SK-N-SH (cell line): ENCODE measurements around the gene HECW1. TPM values are rescaled to one million over a fixed set of nuclear protein-coding genes. Genes with fewer than 3 reads are reported as not detected.
A peak's percentile ranks its signal among the peaks of the same experiment; 100 is the strongest.
"Not testable (repeated sequence)": the region's sequence is repeated elsewhere in the genome, so short reads cannot be mapped to it uniquely, and the experiment has no call there.

Source experiments
- CTCF ChIA-PET: fragments of 300-600, 350-600 bp; formaldehyde crosslinking; extraction: SDS; loops from one replicate; lab custom pipeline; 2021; lab: Yijun Ruan, JAX
- POLR2A ChIA-PET: fragments of 350-600 bp; sonication (Branson Sonifier 250); formaldehyde crosslinking; extraction: SDS; loops from one replicate; lab custom pipeline; 2020; ENCODE audit warnings: antibody characterized with exemption, inconsistent platforms; lab: Yijun Ruan, JAX
- DNase-seq: peaks from one replicate; pipeline ENCODE4 v3.0.0; 2012
- H2AFZ ChIP-seq: fragments of 200-600 bp; sonication (generic); 2 replicates; pipeline ENCODE4 v1.8.1; 2016; ENCODE audit warnings: antibody characterized with exemption, mild to moderate bottlenecking, low read depth
- H3F3A ChIP-seq: fragments of 200-600 bp; sonication (generic); replicated peaks from 2 replicates; pipeline ENCODE3; 2016; ENCODE audit warnings: antibody characterized with exemption, mild to moderate bottlenecking; ENCODE audit not compliant: insufficient read depth
- H3K27ac ChIP-seq, 2 experiments: fragments of 200-500 bp in 1 of 2; fragments of 200-600 bp in 1 of 2; sonication (Bioruptor generic) in 1 of 2; sonication (generic), shearing (Covaris generic) in 1 of 2; 2 replicates each; pipeline versions ENCODE4 v1.5.1 to v1.6.1; 2014 to 2016; ENCODE audit warnings: low read depth in 2 of 2, inconsistent platforms in 1 of 2, low read length in 1 of 2, mild to moderate bottlenecking in 1 of 2, mixed read lengths in 1 of 2
- H3K27me3 ChIP-seq: fragments of 200-600 bp; sonication (generic), shearing (Covaris generic); 2 replicates; pipeline ENCODE4 v1.6.1; 2016; ENCODE audit warnings: mixed run types; ENCODE audit not compliant: insufficient read depth
- H3K36me3 ChIP-seq, 2 experiments: fragments of 200-500 bp in 1 of 2; fragments of 200-600 bp in 1 of 2; sonication (Bioruptor generic) in 1 of 2; sonication (generic) in 1 of 2; replicated peaks in 1 of 2; 2 replicates each; pipeline versions ENCODE3 to v1.5.1; 2014 to 2016; ENCODE audit warnings: low read length in 1 of 2, mild to moderate bottlenecking in 1 of 2; ENCODE audit not compliant: insufficient read depth in 2 of 2, control insufficient read depth in 1 of 2
- H3K4me1 ChIP-seq, 2 experiments: fragments of 200-500 bp in 1 of 2; fragments of 200-600 bp in 1 of 2; sonication (Bioruptor generic) in 1 of 2; sonication (generic), shearing (Covaris generic) in 1 of 2; 2 replicates each; pipeline versions ENCODE4 v1.5.1 to v1.6.1; 2014 to 2016; ENCODE audit warnings: low read depth in 1 of 2, low read length in 1 of 2, mixed run types in 1 of 2; ENCODE audit not compliant: insufficient read depth in 2 of 2, control insufficient read depth in 1 of 2
- H3K4me2 ChIP-seq: fragments of 200-600 bp; sonication (generic), shearing (Covaris generic); 2 replicates; pipeline ENCODE4 v1.6.1; 2017; ENCODE audit warnings: mixed run types
- H3K4me3 ChIP-seq, 2 experiments: fragments of 200-500 bp in 1 of 2; fragments of 200-600 bp in 1 of 2; sonication (Bioruptor generic) in 1 of 2; sonication (generic), shearing (Covaris generic) in 1 of 2; 2 replicates each; pipeline versions ENCODE4 v1.5.1 to v1.8.1; 2014 to 2016; ENCODE audit warnings: low read depth in 2 of 2, inconsistent platforms in 1 of 2, low read length in 1 of 2, mild to moderate bottlenecking in 1 of 2, mixed read lengths in 1 of 2, moderate library complexity in 1 of 2
- H3K79me2 ChIP-seq: fragments of 200-600 bp; sonication (generic); 2 replicates; pipeline ENCODE4 v1.8.1; 2017; ENCODE audit warnings: mild to moderate bottlenecking; ENCODE audit not compliant: insufficient read depth
- H3K9ac ChIP-seq: fragments of 200-600 bp; sonication (generic); 2 replicates; pipeline ENCODE4 v1.6.1; 2017; ENCODE audit warnings: mixed run types
- H3K9me2 ChIP-seq: fragments of 200-600 bp; sonication (generic); 2 replicates; pipeline ENCODE4 v1.6.1; 2017; ENCODE audit warnings: mixed run types
- H3K9me3 ChIP-seq: fragments of 200-600 bp; sonication (generic); 2 replicates; pipeline ENCODE4 v1.6.1; 2017; ENCODE audit warnings: mixed run types, mild to moderate bottlenecking, moderate library complexity
- H4K20me1 ChIP-seq: fragments of 200-600 bp; sonication (generic); 2 replicates; pipeline ENCODE4 v1.6.1; 2017; ENCODE audit warnings: mild to moderate bottlenecking, mixed run types; ENCODE audit not compliant: insufficient read depth
- CHD2 ChIP-seq: fragments of 150-350 bp; IDR thresholded peaks from 2 replicates; pipeline ENCODE4 v1.6.1; 2018; ENCODE audit warnings: low read length; ENCODE audit not compliant: partially characterized antibody
- CTCF ChIP-seq: fragments of 200-600 bp; sonication (generic); IDR thresholded peaks from 2 replicates; pipeline ENCODE4 v1.6.1; 2017; ENCODE audit warnings: antibody characterized with exemption, mild to moderate bottlenecking, moderate library complexity
- FOXJ3 ChIP-seq: sonication (generic); formaldehyde crosslinking; IDR thresholded peaks from 2 replicates; pipeline ENCODE4 v1.5.1; 2020; ENCODE audit warnings: mild to moderate bottlenecking, missing genetic modification reagents
- IRF3 ChIP-seq: fragments of 150-350 bp; IDR thresholded peaks from 2 replicates; pipeline ENCODE4 v1.6.1; 2016; ENCODE audit warnings: mild to moderate bottlenecking, low read depth, low read length
- JUND ChIP-seq: IDR thresholded peaks from 2 replicates; pipeline ENCODE4 v1.4.0; 2012
- NFIC ChIP-seq: IDR thresholded peaks from 2 replicates; pipeline ENCODE4 v1.4.0; 2012; ENCODE audit warnings: borderline replicate concordance
- RAD21 ChIP-seq: IDR thresholded peaks from 2 replicates; pipeline ENCODE4 v1.6.1; 2012; ENCODE audit warnings: mild to moderate bottlenecking, low read length
- REST ChIP-seq: IDR thresholded peaks from 2 replicates; pipeline ENCODE4 v1.6.1; 2012; ENCODE audit warnings: mild to moderate bottlenecking, low read depth, low read length, moderate library complexity
- RXRA ChIP-seq: IDR thresholded peaks from 2 replicates; pipeline ENCODE4 v1.4.0; 2012; ENCODE audit warnings: low read depth, mild to moderate bottlenecking, borderline replicate concordance
- SMC3 ChIP-seq: IDR thresholded peaks from 2 replicates; pipeline ENCODE4 v1.6.1; 2012; ENCODE audit warnings: low read depth, low read length, improper control_type of control experiment
- USF1 ChIP-seq: IDR thresholded peaks from 2 replicates; pipeline ENCODE4 v1.4.0; 2012; ENCODE audit warnings: low read depth, borderline replicate concordance
- USF2 ChIP-seq: fragments of 150-350 bp; IDR thresholded peaks from 2 replicates; pipeline ENCODE4 v1.6.1; 2017; ENCODE audit warnings: antibody characterized with exemption, low read length, low read depth, borderline replicate concordance
- WGBS: methylation state at CpG from one replicate; pipeline ENCODE4 v1.1.6; 2017; ENCODE audit warnings: low lambda C conversion rate; 5-methylcytosine and 5-hydroxymethylcytosine counted together
- polyA plus RNA-seq, 3 experiments: library from polyadenylated mRNA; depleted of rRNA; stranded (reverse); fragments of >200 nt; gene quantifications; 2 replicates each; pipeline ENCODE4 v1.2.3, GENCODE V29; 2012

HECW1 gene
- polyA plus RNA-seq, 1 of the 3 experiments (the other 2 are of a cell fraction) = not detected

- no peaks in the 10 kb centered on the region for H3K4me1 ChIP-seq
- H3K36me3 ChIP-seq = no peaks in the 10 kb centered on the region
- peaks cover 20% of the 10 kb centered on the region for H3K27me3 ChIP-seq
- no peaks in the 10 kb centered on the region for H4K20me1 ChIP-seq
- WGBS = 13% methylated on average over 2 of the region's 2 CpGs
- no peaks in the 10 kb centered on the region for H3K9me2 ChIP-seq
- H3K79me2 ChIP-seq = no peaks in the 10 kb centered on the region
- H3K4me2 ChIP-seq = no peak overlapping the region
- H3K9me3 ChIP-seq = no peaks in the 10 kb centered on the region
- no peak overlapping the region for H2AFZ ChIP-seq
- no peak overlapping the region for H3K4me3 ChIP-seq
- H3K27ac ChIP-seq = no peak overlapping the region
- no peak overlapping the region for H3K9ac ChIP-seq
- ChIA-PET CTCF (interaction anchor here (1.3 to 1.6 kb wide), 2 partner anchors 9 to 12 kb away, joined by 3 read pairs; no protein-coding TSS in a partner anchor), POLR2A (no interaction called here)
- H3F3A ChIP-seq = no peaks in the 10 kb centered on the region
- TF ChIP-seq FOXJ3 (no peak), CHD2 (no peak), USF2 (no peak), RXRA (no peak), USF1 (no peak), NFIC (no peak), JUND (no peak), SMC3 (no peak)
- DNase-seq = no peak
Measured at GRCh38 chr7:43208242-43208641, 95.8 kb downstream of the HECW1 start.

DNA sequence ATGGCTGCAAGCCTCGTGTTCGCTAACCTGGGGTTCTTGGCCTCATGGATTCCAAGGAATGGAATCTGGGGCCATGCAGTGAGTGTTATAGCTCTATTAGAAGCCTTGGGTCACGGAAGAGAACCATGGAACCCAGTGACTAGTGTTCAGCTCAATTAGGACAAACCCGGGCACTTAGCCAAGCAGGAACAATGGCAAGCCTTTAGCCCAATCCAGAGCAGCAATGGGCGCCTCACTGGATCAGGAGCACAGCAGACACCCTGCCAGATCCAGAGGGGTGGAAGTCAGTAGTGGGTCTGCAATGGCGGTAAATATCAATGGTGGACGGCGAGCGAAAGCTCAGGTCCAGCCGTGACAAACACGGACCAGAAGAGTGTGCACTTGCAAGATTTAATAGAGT is 98.1 kb downstream of the HECW1 start:
- H3K9me3 ChIP-seq, H3K9ac ChIP-seq, H4K20me1 ChIP-seq, H3K4me1 ChIP-seq, H3K9me2 ChIP-seq, H3K79me2 ChIP-seq, H3K4me2 ChIP-seq, DNase-seq, H3K4me3 ChIP-seq, H3K36me3 ChIP-seq, H3F3A ChIP-seq, H2AFZ ChIP-seq, CTCF ChIA-PET, H3K27ac ChIP-seq, POLR2A ChIA-PET: not testable (repeated sequence)
- peaks cover 28% of the 10 kb centered on the region for H3K27me3 ChIP-seq
- 48% methylated on average over 11 of the region's 11 CpGs for WGBS

DNA sequence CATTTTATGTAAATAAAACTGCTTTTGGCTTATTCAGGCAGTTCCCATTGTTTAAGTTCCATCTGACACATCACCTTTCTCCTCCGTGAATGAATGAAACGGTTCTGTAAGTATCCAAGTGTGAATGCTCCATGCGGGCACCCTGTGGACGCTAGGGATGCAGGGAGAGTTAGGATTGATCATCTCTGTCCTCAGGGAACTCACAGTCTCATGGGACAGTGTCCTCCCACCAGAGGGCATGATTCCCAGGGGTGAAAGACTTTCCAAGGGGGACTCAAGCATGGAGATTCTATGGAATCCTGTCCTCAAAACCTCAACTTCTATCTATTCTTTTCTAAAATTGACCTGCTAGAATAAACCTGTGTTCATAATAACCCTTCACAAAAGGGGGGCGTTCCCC is 98.8 kb downstream of the HECW1 start:
- WGBS = 39% methylated on average over 5 of the region's 5 CpGs
- Histone ChIP-seq H3K27me3 (peaks cover 28% of the 10 kb centered on the region), H3K27ac (no peak overlapping the region), H3K4me3 (no peak overlapping the region), H2AFZ (no peak overlapping the region), H3F3A (no peaks in the 10 kb centered on the region), H3K4me2 (no peak overlapping the region), H4K20me1 (no peaks in the 10 kb centered on the region), H3K9ac (no peak overlapping the region), H3K9me3 (no peaks in the 10 kb centered on the region), H3K36me3 (no peaks in the 10 kb centered on the region), H3K4me1 (no peaks in the 10 kb centered on the region), H3K79me2 (no peaks in the 10 kb centered on the region), H3K9me2 (no peaks in the 10 kb centered on the region)
- no peak for DNase-seq
- ChIA-PET CTCF (interaction anchor here (1.3 kb wide), 1 partner anchor 10 kb away, joined by 4 read pairs; no protein-coding TSS in a partner anchor), POLR2A (no interaction called here)
- TF ChIP-seq RAD21 (no peak), SMC3 (0 out of 2 replicates have a peak, but pooled peaks have one; percentile 17), FOXJ3 (no peak), IRF3 (no peak), RXRA (no peak), CTCF (peak; percentile 27; the same call in 1 of the 2 replicates), REST (no peak)
